GM04504 (cell line): ENCODE data around the gene NIM1K.
"Not testable (repeated sequence)": the region's sequence is repeated elsewhere in the genome, so short reads cannot be mapped to it uniquely, and the experiment has no call there.

Experiments used
- DNase-seq: peaks from one replicate; pipeline ENCODE4 v3.0.0-alpha.2; 2012; ENCODE audit warnings: low read depth

The NIM1K gene

GRCh38 chr5:43191740-43192557 is at the start of gene NIM1K:
Gene NIM1K, plus strand, starts transcription at chr5:43192225. Its CDS starts 53,551 bp downstream, at chr5:43245776.
- DNase-seq, result no peak

- no peak for DNase-seq
Observed at GRCh38 chr5:43145071-43145470, 47.0 kb upstream of the NIM1K start.

- DNase-seq, result no peak
Observed at GRCh38 chr5:43146958-43147357, 45.1 kb upstream of the NIM1K start.

GRCh38 chr5:43148417-43148816 is 43.6 kb upstream of the NIM1K start:
- no peak for DNase-seq

- DNase-seq, result no peak
Observed at GRCh38 chr5:43149231-43149630, 42.8 kb upstream of the NIM1K start.

GRCh38 chr5:43150075-43150474 is 42.0 kb upstream of the NIM1K start:
- DNase-seq, result no peak

GRCh38 chr5:43150748-43151147 is 41.3 kb upstream of the NIM1K start:
- DNase-seq, result no peak

GRCh38 chr5:43152946-43153345 is 39.1 kb upstream of the NIM1K start:
- peak; percentile 49 for DNase-seq

GRCh38 chr5:43154469-43154868 is 37.6 kb upstream of the NIM1K start:
- DNase-seq, result no peak

- no peak for DNase-seq
Observed at GRCh38 chr5:43155394-43156096, 36.5 kb upstream of the NIM1K start.

- DNase-seq, result no peak
Observed at GRCh38 chr5:43156388-43156787, 35.6 kb upstream of the NIM1K start.

- no peak for DNase-seq
Observed at GRCh38 chr5:43157068-43157467, 35.0 kb upstream of the NIM1K start.

GRCh38 chr5:43161244-43161643 is 30.8 kb upstream of the NIM1K start:
- no peak for DNase-seq

GRCh38 chr5:43164801-43165200 is 27.2 kb upstream of the NIM1K start:
- not testable (repeated sequence) for DNase-seq

GRCh38 chr5:43165323-43165722 is 26.7 kb upstream of the NIM1K start:
- DNase-seq, result no peak

GRCh38 chr5:43168175-43168574 is 23.9 kb upstream of the NIM1K start:
- DNase-seq, result no peak

GRCh38 chr5:43171451-43171850 is 20.6 kb upstream of the NIM1K start:
- DNase-seq, result no peak

GRCh38 chr5:43171926-43172325 is 20.1 kb upstream of the NIM1K start:
- DNase-seq, result no peak

GRCh38 chr5:43172779-43173178 is 19.2 kb upstream of the NIM1K start:
- no peak for DNase-seq

- DNase-seq, result no peak
Observed at GRCh38 chr5:43174586-43174985, 17.4 kb upstream of the NIM1K start.

- DNase-seq, result no peak
Observed at GRCh38 chr5:43179836-43180235, 12.2 kb upstream of the NIM1K start.

GRCh38 chr5:43182421-43182820 is 9.6 kb upstream of the NIM1K start:
- DNase-seq, result no peak

- DNase-seq, result not testable (repeated sequence)
Observed at GRCh38 chr5:43183101-43183500, 8.9 kb upstream of the NIM1K start.
